Muscle layer of colon (tissue), 2 donors: ENCODE results near the gene LGR6.
"Not testable (repeated sequence)": the region's sequence is repeated elsewhere in the genome, so short reads cannot be mapped to it uniquely, and the experiment has no call there.

Source experiments
- H3K27ac ChIP-seq: one replicate; pipeline ENCODE4 v1.7.0; 2013; ENCODE audit warnings: low read depth, mild to moderate bottlenecking, low read length, moderate library complexity
- H3K27me3 ChIP-seq, 2 donors: one replicate each; pipeline ENCODE4 v1.7.0; 2013; ENCODE audit warnings: low read length in 2 of 2, mild to moderate bottlenecking in 2 of 2; ENCODE audit not compliant: insufficient read depth in 2 of 2, control insufficient read depth in 1 of 2
- H3K36me3 ChIP-seq: one replicate; pipeline ENCODE4 v1.7.0; 2013; ENCODE audit warnings: mild to moderate bottlenecking, low read length; ENCODE audit not compliant: insufficient read depth
- H3K4me1 ChIP-seq: one replicate; pipeline ENCODE4 v1.7.0; 2013; ENCODE audit warnings: mild to moderate bottlenecking, low read length; ENCODE audit not compliant: insufficient read depth
- H3K4me3 ChIP-seq, 2 donors: one replicate each; pipeline ENCODE4 v1.7.0; 2013; ENCODE audit warnings: low read length in 2 of 2, low read depth in 1 of 2, mild to moderate bottlenecking in 1 of 2, moderate library complexity in 1 of 2
- H3K9ac ChIP-seq: one replicate; pipeline ENCODE4 v1.7.0; 2013; ENCODE audit warnings: low read length
- H3K9me3 ChIP-seq: one replicate; pipeline ENCODE4 v1.7.0; 2013; ENCODE audit warnings: mild to moderate bottlenecking, low read length
- donor health status: abdominal sarcoma.
- donor health status: Adenocarcinoma of cecum.

Gene LGR6

GRCh38 chr1:202161151-202162046 lies 32.2 kb upstream of the LGR6 start:
- no peak overlapping the region for H3K4me3 ChIP-seq
- H3K9me3 ChIP-seq, result no peaks in the 10 kb centered on the region
- H3K4me1 ChIP-seq, result no peaks in the 10 kb centered on the region
- no peaks in the 10 kb centered on the region for H3K36me3 ChIP-seq
- no peak overlapping the region for H3K27ac ChIP-seq
- no peak overlapping the region for H3K9ac ChIP-seq
- no peaks in the 10 kb centered on the region for H3K27me3 ChIP-seq

- no peaks in the 10 kb centered on the region for H3K27me3 ChIP-seq
- H3K4me1 ChIP-seq, result no peaks in the 10 kb centered on the region
- H3K36me3 ChIP-seq, result no peaks in the 10 kb centered on the region
- no peaks in the 10 kb centered on the region for H3K9me3 ChIP-seq
- no peak overlapping the region for H3K27ac ChIP-seq
- no peak overlapping the region for H3K9ac ChIP-seq
- H3K4me3 ChIP-seq, result no peak overlapping the region
Observed at GRCh38 chr1:202162047-202162417, 31.6 kb upstream of the LGR6 start.

GRCh38 chr1:202162418-202163280 lies 30.9 kb upstream of the LGR6 start:
- Histone ChIP-seq H3K4me1 (no peaks in the 10 kb centered on the region), H3K27me3 (no peaks in the 10 kb centered on the region), H3K4me3 (no peak overlapping the region), H3K9me3 (no peaks in the 10 kb centered on the region), H3K36me3 (no peaks in the 10 kb centered on the region), H3K27ac (no peak overlapping the region), H3K9ac (no peak overlapping the region)

- no peaks in the 10 kb centered on the region for H3K4me1 ChIP-seq
- H3K36me3 ChIP-seq, result no peaks in the 10 kb centered on the region
- no peak overlapping the region for H3K27ac ChIP-seq
- H3K9ac ChIP-seq, result no peak overlapping the region
- H3K9me3 ChIP-seq, result no peaks in the 10 kb centered on the region
- no peak overlapping the region for H3K4me3 ChIP-seq
- no peaks in the 10 kb centered on the region for H3K27me3 ChIP-seq
Observed at GRCh38 chr1:202163281-202164270, 30.0 kb upstream of the LGR6 start.

- no peak overlapping the region for H3K9ac ChIP-seq
- no peaks in the 10 kb centered on the region for H3K4me1 ChIP-seq
- no peaks in the 10 kb centered on the region for H3K36me3 ChIP-seq
- H3K4me3 ChIP-seq, result no peak overlapping the region
- H3K9me3 ChIP-seq, result no peaks in the 10 kb centered on the region
- no peak overlapping the region for H3K27ac ChIP-seq
- H3K27me3 ChIP-seq, result no peaks in the 10 kb centered on the region
Observed at GRCh38 chr1:202164271-202165037, 29.1 kb upstream of the LGR6 start.

GRCh38 chr1:202165267-202165941 lies 28.2 kb upstream of the LGR6 start:
- H3K36me3 ChIP-seq, result no peaks in the 10 kb centered on the region
- H3K4me3 ChIP-seq, result no peak overlapping the region
- H3K27ac ChIP-seq, result no peak overlapping the region
- H3K9me3 ChIP-seq, result no peaks in the 10 kb centered on the region
- no peaks in the 10 kb centered on the region for H3K4me1 ChIP-seq
- no peaks in the 10 kb centered on the region for H3K27me3 ChIP-seq
- no peak overlapping the region for H3K9ac ChIP-seq

GRCh38 chr1:202165942-202166843 lies 27.4 kb upstream of the LGR6 start:
- Histone ChIP-seq H3K4me1 (no peaks in the 10 kb centered on the region), H3K27me3 (no peaks in the 10 kb centered on the region), H3K9me3 (no peaks in the 10 kb centered on the region), H3K27ac (no peak overlapping the region), H3K9ac (no peak overlapping the region), H3K36me3 (no peaks in the 10 kb centered on the region), H3K4me3 (no peak overlapping the region)

GRCh38 chr1:202167054-202167453 lies 26.5 kb upstream of the LGR6 start:
- H3K4me1 ChIP-seq, H3K27me3 ChIP-seq, H3K4me3 ChIP-seq, H3K9me3 ChIP-seq, H3K27ac ChIP-seq, H3K36me3 ChIP-seq, H3K9ac ChIP-seq: not testable (repeated sequence)

- Histone ChIP-seq H3K4me1 (no peaks in the 10 kb centered on the region), H3K9ac (no peak overlapping the region), H3K9me3 (no peaks in the 10 kb centered on the region), H3K27ac (no peak overlapping the region), H3K36me3 (no peaks in the 10 kb centered on the region), H3K4me3 (no peak overlapping the region), H3K27me3 (no peaks in the 10 kb centered on the region)
Observed at GRCh38 chr1:202167708-202168415, 25.7 kb upstream of the LGR6 start.
